Coronary artery (tissue), 2 donors: ENCODE results near the gene CES3.

ENCODE experiments used
- DNase-seq: peaks from one replicate; pipeline ENCODE4 v3.0.0-alpha.2; 2017; ENCODE audit warnings: low spot score
- H3K27ac ChIP-seq, 2 donors: fragments of 200-600 bp; sonication (generic); one replicate each; pipeline ENCODE4 v1.5.1; 2016 to 2019
- H3K4me3 ChIP-seq: fragments of 200-600 bp; sonication (generic); 2 replicates; pipeline ENCODE4 v1.5.1; 2016; ENCODE audit warnings: mild to moderate bottlenecking, moderate library complexity
- TF ChIP-seq, protein P1 (sequence below): fragments of 200-600 bp; sonication (generic); IDR thresholded peaks from one replicate; pipeline ENCODE4 v1.5.1; 2019; ENCODE audit warnings: antibody characterized with exemption

The CES3 gene

DNA sequence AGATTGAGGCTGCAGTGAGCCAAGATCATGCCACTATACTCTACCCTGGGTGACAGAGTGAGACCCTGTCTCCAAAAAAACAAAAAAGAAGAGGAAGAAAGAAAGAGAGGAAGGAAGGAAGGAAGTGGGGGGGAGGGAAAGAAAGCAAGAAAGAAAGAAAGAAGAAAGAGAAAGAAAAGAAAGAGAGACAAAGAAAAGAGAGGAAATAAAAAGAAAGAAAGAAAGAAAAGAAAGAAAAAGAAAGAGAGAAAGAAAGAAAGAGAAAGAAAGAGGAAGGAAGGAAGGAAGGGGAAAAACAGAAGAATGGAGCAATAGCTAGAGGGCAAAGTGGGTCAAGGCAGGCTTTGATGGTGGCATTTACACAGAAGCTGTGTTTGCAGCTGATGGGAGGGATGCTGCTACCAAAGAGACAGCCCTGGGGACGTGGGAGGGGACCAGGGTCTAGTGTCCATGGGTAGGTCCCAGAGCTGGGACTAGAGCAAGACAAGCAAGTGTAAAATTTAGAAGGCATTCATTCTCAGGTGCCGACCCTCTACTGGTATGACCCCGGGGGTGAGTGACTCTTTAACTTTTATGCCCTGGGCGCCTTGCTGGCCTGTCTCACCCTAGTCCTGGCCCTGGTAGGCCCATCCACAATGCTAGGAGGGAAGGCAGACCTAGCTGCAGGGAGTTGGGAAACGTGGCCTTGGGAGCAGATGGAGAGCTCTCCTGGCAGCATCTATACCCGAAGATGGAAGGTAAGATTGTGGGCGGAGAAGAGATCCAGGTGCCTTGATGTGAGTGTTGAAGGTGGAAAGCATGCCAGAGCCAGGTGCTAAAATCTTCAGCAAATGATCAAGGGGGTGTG, 2.0 kb upstream of the CES3 start:
- no peak for DNase-seq
- Histone ChIP-seq H3K27ac (peak overlapping the region in 1 of 2 donors; percentile 43), H3K4me3 (no peak overlapping the region)
- TF ChIP-seq, protein P1, sequence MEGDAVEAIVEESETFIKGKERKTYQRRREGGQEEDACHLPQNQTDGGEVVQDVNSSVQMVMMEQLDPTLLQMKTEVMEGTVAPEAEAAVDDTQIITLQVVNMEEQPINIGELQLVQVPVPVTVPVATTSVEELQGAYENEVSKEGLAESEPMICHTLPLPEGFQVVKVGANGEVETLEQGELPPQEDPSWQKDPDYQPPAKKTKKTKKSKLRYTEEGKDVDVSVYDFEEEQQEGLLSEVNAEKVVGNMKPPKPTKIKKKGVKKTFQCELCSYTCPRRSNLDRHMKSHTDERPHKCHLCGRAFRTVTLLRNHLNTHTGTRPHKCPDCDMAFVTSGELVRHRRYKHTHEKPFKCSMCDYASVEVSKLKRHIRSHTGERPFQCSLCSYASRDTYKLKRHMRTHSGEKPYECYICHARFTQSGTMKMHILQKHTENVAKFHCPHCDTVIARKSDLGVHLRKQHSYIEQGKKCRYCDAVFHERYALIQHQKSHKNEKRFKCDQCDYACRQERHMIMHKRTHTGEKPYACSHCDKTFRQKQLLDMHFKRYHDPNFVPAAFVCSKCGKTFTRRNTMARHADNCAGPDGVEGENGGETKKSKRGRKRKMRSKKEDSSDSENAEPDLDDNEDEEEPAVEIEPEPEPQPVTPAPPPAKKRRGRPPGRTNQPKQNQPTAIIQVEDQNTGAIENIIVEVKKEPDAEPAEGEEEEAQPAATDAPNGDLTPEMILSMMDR, result no peak

DNA sequence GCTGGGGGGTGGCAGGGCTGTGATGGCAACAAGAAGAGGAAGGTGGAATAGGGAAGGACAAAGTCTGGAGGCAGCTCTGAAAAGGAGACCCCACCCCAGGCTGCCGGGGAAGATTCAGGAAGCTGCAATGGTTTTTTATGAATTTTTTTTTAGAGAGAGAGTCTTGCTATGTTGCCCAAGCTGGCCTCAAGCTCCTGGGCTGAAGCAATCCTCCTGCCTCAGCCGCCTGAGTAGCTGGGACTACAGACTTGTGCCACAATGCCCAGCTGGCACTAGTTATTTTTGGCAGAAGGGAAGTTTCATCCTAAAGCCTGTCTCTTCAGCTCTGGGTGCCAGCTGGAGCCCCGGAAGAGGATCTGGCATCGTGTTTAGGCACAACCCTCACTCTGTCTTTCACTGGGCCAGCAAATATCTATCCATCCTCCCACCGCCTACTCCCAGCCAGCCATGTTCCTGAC, 1.3 kb upstream of the CES3 start:
- no peak for DNase-seq
- H3K27ac ChIP-seq, result peak overlapping the region in 1 of 2 donors; percentile 60
- no peak overlapping the region for H3K4me3 ChIP-seq
- TF ChIP-seq, protein P1, result no peak

DNA sequence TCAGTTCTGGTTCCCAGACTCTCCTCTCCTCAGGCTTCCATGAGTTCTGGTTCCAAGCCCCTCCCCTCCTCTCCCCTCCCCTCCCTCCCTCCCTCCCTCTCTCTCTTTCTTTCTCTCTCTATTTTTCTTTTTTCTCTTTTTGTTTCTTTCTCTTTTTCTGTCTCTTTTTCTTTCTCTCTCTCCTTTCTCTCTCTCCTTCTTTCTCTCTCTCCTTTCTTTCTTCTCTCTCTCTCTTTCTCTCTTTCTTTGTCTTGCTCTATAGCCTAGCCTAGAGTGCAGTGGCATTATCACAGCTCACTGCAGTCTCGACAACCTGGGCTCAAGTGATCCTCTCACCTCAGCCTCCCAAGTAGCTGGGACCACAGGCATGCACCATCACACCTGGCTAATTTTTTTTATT, 796 bp upstream of the CES3 start:
- TF ChIP-seq, protein P1, result no peak
- Histone ChIP-seq H3K27ac (peak overlapping the region in 1 of 2 donors; percentile 60), H3K4me3 (no peak overlapping the region)
- DNase-seq, result no peak

DNA sequence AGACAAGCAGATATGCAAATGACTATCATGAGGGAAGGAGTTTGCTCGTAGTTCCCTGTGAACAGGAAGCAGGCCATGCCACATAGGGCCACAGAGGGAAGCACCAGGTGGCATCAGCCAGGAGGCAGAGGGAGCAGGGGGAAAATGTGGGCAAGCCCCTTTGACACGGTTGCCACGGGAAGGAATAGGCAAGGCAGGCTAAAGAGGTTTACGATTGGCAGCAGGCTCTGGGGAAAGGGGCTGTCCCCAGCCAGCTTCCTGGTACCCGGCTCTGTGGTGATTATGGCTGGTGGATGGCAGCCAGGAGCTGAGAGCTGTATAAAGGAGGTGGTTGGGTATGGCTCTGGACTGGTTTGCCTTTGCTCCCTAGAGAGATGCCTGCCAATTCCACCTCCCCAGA, 848 bp downstream of the CES3 start:
- peak overlapping the region in 1 of 2 donors; percentile 49 for H3K27ac ChIP-seq
- DNase-seq, result no peak
- TF ChIP-seq, protein P1, result no peak
- no peak overlapping the region for H3K4me3 ChIP-seq

DNA sequence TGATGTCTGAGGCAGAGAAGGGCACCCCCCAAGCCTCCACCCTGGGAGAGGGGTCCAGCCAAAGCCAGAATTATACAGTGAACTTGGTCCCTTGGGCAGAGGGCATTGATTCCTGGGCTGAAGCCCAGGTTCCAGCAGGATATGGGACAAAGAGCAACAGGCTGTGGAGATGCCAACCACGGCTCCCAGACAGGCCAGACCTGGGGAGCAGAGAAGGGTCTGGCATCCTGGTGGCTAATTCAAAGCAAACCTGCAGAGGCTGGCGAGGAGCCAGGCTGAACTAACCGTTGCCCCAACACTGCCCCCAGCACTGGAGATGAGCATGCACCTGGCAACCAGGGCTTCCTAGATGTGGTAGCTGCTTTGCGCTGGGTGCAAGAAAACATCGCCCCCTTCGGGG, 3.0 kb downstream of the CES3 start:
- TF ChIP-seq, protein P1, result no peak
- H3K27ac ChIP-seq, result no peak overlapping the region
- no peak overlapping the region for H3K4me3 ChIP-seq
- no peak for DNase-seq

DNA sequence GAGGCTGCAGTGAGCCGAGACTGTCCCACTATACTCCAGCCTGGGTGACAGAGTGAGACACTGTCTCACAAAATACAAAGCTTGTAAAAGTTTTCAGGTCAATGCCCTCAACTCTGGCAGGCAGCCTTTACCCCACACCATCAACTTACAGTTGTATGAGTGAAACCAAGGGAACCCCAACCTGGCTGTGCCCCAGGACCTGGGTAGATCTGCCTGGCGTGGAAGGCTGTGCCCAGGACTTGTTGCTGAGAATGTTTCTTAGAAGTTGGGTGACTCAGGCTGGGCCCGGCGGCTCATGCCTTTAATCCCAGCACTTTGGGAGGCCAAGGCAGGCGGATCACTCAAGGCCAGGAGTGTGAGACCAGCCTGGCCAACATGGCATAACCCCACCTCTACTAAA, 7.8 kb downstream of the CES3 start:
- no peak overlapping the region for H3K27ac ChIP-seq
- TF ChIP-seq, protein P1, result no peak
- H3K4me3 ChIP-seq, result no peak overlapping the region
- DNase-seq, result no peak
